Neuron (in vitro differentiated cells): ENCODE measurements around the gene MCL1.
"Not testable (repeated sequence)": the region's sequence is repeated elsewhere in the genome, so short reads cannot be mapped to it uniquely, and the experiment has no call there.

Experiments
- H2AFZ ChIP-seq: one replicate; pipeline ENCODE4 v1.6.1; 2013; ENCODE audit warnings: low read depth, mild to moderate bottlenecking, inconsistent platforms, low read length, moderate library complexity
- H3K27me3 ChIP-seq: one replicate; pipeline ENCODE4 v1.6.1; 2013; ENCODE audit warnings: low read length; ENCODE audit not compliant: insufficient read depth
- H3K36me3 ChIP-seq: one replicate; pipeline ENCODE4 v1.6.1; 2013; ENCODE audit warnings: low read length; ENCODE audit not compliant: insufficient read depth
- H3K4me1 ChIP-seq: one replicate; pipeline ENCODE4 v1.6.1; 2013; ENCODE audit warnings: low read length; ENCODE audit not compliant: insufficient read depth
- H3K4me3 ChIP-seq: 2 replicates; pipeline ENCODE4 v1.5.1; 2013; ENCODE audit warnings: mild to moderate bottlenecking, low read length, moderate library complexity
- H3K9me3 ChIP-seq: one replicate; pipeline ENCODE4 v1.6.1; 2013; ENCODE audit warnings: low read length

MCL1 gene

GRCh38 chr1:150574260-150575071 is 4.9 kb downstream of the MCL1 start:
- Histone ChIP-seq H3K9me3 (no peaks in the 10 kb centered on the region), H3K27me3 (no peaks in the 10 kb centered on the region), H3K4me3 (peak overlapping the region; percentile 96), H3K36me3 (peaks cover 67% of the 10 kb centered on the region), H3K4me1 (peaks cover 27% of the 10 kb centered on the region), H2AFZ (no peak overlapping the region)

- H3K9me3 ChIP-seq, H3K27me3 ChIP-seq, H2AFZ ChIP-seq, H3K4me3 ChIP-seq: not testable (repeated sequence)
- Histone ChIP-seq H3K4me1 (peaks cover 36% of the 10 kb centered on the region), H3K36me3 (peaks cover 64% of the 10 kb centered on the region)
Observed at GRCh38 chr1:150573648-150574071, 5.8 kb downstream of the MCL1 start.

GRCh38 chr1:150572918-150573647 is 6.3 kb downstream of the MCL1 start:
- Histone ChIP-seq H3K4me1 (peaks cover 40% of the 10 kb centered on the region), H3K27me3 (no peaks in the 10 kb centered on the region), H3K9me3 (no peaks in the 10 kb centered on the region), H3K36me3 (peaks cover 58% of the 10 kb centered on the region), H2AFZ (no peak overlapping the region), H3K4me3 (no peak overlapping the region)

GRCh38 chr1:150568594-150568966 is 10.8 kb downstream of the MCL1 start:
- H3K36me3 ChIP-seq = peaks cover 16% of the 10 kb centered on the region
- peaks cover 44% of the 10 kb centered on the region for H3K4me1 ChIP-seq
- H3K4me3 ChIP-seq = no peak overlapping the region

GRCh38 chr1:150567717-150568593 is 11.5 kb downstream of the MCL1 start:
- peak overlapping the region; percentile 22 for H3K4me3 ChIP-seq
- peaks cover 50% of the 10 kb centered on the region for H3K4me1 ChIP-seq
- H2AFZ ChIP-seq = no peak overlapping the region
- peaks cover 9% of the 10 kb centered on the region for H3K36me3 ChIP-seq
- no peaks in the 10 kb centered on the region for H3K9me3 ChIP-seq
- H3K27me3 ChIP-seq = no peaks in the 10 kb centered on the region

More at GRCh38 chr1:150568594-150568966, 10.8 kb downstream of the MCL1 start:
- Histone ChIP-seq H3K27me3 (no peaks in the 10 kb centered on the region), H2AFZ (no peak overlapping the region), H3K9me3 (no peaks in the 10 kb centered on the region)

GRCh38 chr1:150567341-150567716 is 12.1 kb downstream of the MCL1 start:
- Histone ChIP-seq H3K36me3 (peaks cover 4% of the 10 kb centered on the region), H3K27me3 (no peaks in the 10 kb centered on the region), H2AFZ (no peak overlapping the region), H3K4me1 (peaks cover 56% of the 10 kb centered on the region), H3K9me3 (no peaks in the 10 kb centered on the region), H3K4me3 (peak overlapping the region; percentile 22)

GRCh38 chr1:150566589-150567340 is 12.6 kb downstream of the MCL1 start:
- H3K4me3 ChIP-seq = peak overlapping the region; percentile 22
- H3K36me3 ChIP-seq = peaks cover 4% of the 10 kb centered on the region
- H3K9me3 ChIP-seq = no peaks in the 10 kb centered on the region
- no peaks in the 10 kb centered on the region for H3K27me3 ChIP-seq
- H2AFZ ChIP-seq = no peak overlapping the region
- peaks cover 59% of the 10 kb centered on the region for H3K4me1 ChIP-seq

- H2AFZ ChIP-seq, H3K36me3 ChIP-seq, H3K9me3 ChIP-seq, H3K27me3 ChIP-seq, H3K4me3 ChIP-seq: not testable (repeated sequence)
- H3K4me1 ChIP-seq = peaks cover 62% of the 10 kb centered on the region
Observed at GRCh38 chr1:150565240-150565991, 14.0 kb downstream of the MCL1 start.

- Histone ChIP-seq H3K4me1 (peaks cover 61% of the 10 kb centered on the region), H2AFZ (no peak overlapping the region)
Observed at GRCh38 chr1:150564051-150564991, 15.1 kb downstream of the MCL1 start.

GRCh38 chr1:150563340-150564038 is 15.9 kb downstream of the MCL1 start:
- Histone ChIP-seq H3K27me3 (no peaks in the 10 kb centered on the region), H2AFZ (no peak overlapping the region), H3K9me3 (no peaks in the 10 kb centered on the region), H3K4me1 (peaks cover 53% of the 10 kb centered on the region), H3K36me3 (no peaks in the 10 kb centered on the region), H3K4me3 (no peak overlapping the region)

More at GRCh38 chr1:150564051-150564991, 15.1 kb downstream of the MCL1 start:
- no peaks in the 10 kb centered on the region for H3K9me3 ChIP-seq
- no peaks in the 10 kb centered on the region for H3K27me3 ChIP-seq
- no peaks in the 10 kb centered on the region for H3K36me3 ChIP-seq
- no peak overlapping the region for H3K4me3 ChIP-seq
